ENCODE results near the gene DUSP21.
"Not testable (repeated sequence)": the region's sequence is repeated elsewhere in the genome, so short reads cannot be mapped to it uniquely, and the experiment has no call there.

The DUSP21 gene

DNA sequence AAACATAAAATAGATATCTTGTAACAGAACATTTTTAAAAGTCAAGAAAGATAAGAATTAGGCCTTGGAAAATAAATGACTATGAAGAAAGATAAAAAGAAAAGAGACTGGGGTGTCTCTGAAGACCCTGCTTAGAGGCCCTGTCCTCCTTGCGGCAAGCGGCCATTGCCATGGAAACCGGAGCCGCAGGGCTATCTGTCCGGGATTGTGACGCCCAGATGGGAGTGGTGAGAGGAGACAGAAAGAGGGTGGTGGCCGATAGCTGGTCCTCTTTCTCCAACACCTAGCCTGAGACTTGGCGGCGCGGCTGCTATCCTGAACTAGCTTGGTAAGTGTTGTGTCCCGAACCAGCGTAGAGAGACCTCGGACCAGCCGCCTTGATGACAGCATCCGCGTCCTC is at the start of gene DUSP21:
Gene DUSP21, plus strand, starts transcription at position 269 of the 400 bp plus-strand sequence. Its CDS starts 112 bp downstream, at position 381.
- DNase-seq (ENCODE audit: low spot score), result no peak

DNA sequence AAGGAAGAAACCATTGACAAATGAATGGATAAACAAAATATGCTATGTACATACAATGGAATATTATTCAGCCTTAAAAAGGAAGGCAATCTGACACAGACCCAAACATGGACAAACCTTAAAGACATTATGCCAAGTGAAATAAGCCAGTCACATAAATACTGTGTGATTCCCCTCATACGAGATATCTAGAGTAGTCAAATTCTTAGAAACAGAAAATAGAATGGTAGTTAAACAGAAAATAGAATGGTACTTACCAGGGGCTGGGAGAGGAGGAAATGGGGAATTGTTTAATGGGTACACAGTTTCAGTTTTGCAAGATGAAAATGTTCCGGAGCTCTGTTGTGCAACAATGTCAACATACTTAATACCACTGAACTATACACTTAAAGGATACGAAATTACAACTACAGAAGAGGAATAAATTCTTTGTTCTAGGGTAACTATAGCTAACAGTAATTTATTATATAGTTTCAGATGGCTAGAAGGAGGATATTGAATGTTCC is 47.8 kb upstream of the DUSP21 start:
- no peak for DNase-seq (ENCODE audit: low spot score)

DNA sequence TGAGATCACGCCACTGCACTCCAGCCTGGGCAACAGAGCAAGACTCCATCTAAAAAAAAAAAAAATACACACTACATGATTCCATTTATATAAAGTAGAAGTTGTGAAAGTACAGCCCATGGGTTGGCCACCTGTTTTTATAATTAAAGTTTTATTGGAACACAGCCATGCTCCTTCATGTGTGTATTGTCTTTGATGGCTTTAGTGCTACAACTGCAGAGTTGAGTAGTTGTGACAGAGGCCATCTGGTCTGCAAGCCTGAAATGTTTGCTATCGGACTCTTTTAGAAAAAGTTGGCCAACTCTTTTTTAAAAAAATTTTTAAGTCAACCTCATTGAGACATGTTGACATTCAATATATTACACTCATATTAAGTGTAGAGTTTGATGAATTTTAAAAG is 41.2 kb upstream of the DUSP21 start:
- no peak for DNase-seq (ENCODE audit: low spot score)

DNA sequence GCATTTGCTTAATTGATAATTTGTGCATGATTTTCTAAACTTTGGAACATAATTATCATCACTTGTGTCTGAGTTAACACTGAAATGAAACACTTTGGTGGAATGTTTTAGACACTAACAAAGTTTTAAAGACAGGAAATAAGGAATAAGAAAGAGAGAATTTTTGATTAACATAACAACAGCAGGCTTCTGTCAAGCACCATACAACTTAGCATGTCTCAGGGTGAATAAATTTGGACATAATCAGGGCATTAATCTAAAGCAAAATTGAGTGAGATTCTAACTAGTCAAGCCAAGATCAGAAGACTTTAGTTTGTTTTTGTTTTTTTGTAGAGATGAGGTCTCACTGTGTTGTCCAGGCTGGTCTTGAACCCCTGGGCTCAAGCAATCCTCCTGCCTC is 28.1 kb upstream of the DUSP21 start:
- no peak for DNase-seq (ENCODE audit: low spot score)

DNA sequence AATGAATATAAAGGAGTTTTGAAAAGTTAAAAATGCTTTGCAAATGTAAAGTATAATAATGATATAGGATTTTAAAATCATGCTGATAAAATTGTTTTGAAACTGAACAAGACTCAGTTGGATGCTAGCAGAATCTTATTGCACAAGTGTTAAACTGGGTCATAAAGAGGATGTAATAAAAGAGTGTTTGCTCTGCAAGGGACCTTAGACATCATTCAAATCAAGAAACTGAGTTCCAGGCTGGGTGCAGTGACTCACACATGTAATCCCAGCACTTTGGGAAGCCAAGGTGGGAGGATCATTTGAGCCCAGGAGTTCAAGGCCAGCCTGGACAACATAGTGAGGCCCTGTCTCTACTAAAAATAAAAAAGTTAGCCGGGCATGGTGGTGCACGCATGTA is 27.5 kb upstream of the DUSP21 start:
- DNase-seq (ENCODE audit: low spot score), result no peak

DNA sequence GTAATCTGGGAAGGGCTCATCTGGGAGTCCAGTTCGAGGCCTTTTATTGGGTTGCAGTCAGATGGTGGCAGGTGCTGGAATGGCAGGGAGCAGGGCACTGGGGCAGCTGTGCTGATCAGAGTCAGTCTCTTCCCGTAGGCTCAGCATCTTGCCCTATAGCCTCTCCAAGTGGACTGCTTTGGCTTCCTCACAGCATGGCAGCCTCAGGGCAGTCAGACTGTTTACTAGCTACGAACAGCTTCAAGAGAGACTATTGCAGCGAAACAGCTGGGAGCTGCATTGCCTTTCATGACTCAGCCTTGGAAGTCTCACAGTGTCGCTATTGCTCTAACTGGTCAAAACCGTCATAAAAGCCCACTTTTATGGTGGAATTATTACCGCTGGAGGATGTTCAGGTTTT is 26.8 kb upstream of the DUSP21 start:
- no peak for DNase-seq (ENCODE audit: low spot score)

DNA sequence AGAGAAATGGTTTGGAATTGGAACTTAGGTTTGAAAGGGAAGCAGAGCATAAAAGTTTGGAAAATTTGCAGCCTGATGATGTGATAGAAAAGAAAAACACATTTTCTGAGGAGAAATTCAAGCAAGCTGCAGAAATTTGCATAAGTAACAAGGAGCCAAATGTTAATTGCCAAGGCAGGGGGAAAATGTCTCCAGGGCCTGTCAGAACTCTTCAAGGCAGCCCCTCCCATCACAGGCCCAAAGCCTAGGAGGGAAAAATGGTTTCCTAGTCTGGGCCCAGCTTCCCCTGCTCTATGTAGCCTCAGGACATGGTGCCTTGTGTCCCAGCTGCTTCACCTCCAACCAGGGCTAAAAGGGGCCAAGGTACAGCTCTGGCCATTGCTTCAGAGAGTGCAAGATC is 21.2 kb upstream of the DUSP21 start:
- DNase-seq (ENCODE audit: low spot score), result no peak

DNA sequence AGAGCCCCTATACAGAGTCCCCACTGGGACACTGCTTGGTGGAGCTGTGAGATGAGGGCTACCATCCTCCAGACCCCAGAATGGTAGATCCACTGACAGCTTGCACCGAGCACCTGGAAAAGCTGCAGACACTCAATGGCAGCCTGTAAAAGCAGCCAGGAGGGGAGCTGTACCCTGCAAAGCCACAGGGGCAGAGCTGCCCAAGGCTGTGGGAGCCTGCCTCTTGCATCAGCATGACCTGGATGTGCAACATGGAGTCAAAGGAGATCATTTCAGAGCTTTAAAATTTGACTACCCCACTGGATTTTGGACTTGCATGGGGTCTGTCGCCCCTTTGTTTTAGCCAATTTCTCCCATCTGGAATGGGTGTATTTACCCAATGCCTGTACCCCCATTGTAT is 20.6 kb upstream of the DUSP21 start:
- DNase-seq (ENCODE audit: low spot score), result not testable (repeated sequence)

DNA sequence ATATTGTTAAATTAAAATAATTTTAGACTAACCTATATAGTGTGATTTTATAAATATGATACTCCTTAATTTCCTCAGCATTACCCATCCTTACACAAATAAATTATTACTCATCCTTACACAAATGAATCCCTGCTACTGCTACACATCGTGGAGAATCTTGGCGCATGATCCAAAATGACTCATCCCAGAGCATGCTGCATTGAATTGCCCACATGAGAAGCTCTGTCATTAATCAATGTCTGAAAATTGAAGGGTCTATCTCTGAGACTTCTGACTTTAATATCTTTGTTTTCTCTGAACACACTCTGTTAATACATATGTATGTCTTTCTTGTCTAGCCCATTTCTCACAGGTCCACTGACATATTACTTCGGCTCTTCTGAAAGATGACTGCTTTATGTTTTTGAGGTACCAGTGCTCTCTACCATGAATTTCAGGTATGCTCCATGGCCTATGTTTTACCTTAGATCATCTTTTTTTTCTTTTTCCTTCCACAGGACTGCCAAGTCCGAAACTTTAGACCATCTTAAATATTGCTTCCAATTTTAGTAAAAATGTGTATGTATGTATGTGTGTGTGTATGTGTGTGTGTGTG is 15.7 kb upstream of the DUSP21 start:
- DNase-seq (ENCODE audit: low spot score), result peak; percentile 67

DNA sequence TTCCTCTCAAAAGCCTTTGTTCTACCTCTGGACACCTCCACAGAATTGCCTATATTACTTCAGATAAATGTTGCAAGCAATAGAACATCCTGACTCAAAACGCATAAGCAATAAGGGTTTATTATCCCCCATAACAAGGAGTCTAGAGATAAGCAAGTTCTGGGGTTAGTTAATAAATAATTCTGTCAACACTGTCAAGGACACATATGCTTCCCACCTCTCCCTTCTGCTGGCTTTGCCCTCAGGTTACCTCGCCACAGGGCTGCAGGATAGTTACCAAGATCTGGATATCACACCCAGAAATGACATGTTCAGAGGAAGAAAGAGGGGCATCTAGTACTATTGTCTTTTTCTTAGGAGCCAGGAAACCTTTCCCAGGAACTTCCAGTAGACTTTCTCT is 14.0 kb upstream of the DUSP21 start:
- DNase-seq (ENCODE audit: low spot score), result no peak

DNA sequence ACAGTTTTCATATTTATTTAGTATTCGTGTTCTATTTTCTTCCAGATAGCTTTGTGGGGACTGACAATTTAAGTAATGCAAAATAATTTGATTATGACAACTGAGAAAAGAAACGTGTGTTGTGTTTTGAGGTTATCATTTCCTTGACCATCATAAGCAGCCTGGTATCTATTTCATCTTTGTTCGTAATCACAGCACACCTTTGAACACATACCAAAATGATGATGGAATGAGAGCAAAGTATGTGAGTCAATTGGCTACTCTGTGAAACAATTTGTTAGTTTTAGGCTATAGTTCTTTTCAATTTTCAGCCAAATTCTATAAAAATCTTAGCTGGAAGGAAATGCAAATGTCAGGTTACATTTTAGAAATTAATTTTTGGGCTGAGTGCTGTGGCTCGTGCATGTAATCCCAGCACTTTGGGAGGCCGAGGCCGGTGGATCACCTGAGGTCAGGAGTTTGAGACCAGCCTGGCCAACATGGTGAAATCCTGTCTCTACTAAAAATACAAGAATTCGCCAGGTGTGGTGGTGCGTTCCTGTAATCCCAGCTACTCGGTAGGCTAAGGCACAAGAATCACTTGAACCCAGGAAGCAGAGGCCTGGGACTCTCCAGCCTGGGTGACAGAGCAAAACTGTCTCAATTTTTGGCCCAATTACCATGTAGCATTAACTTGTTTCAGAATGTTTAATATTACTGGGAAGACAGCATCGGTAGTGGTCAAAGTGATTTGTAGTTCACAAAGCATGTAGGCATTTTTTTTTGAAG is 1.1 kb upstream of the DUSP21 start:
- DNase-seq (ENCODE audit: low spot score), result peak; percentile 24

DNA sequence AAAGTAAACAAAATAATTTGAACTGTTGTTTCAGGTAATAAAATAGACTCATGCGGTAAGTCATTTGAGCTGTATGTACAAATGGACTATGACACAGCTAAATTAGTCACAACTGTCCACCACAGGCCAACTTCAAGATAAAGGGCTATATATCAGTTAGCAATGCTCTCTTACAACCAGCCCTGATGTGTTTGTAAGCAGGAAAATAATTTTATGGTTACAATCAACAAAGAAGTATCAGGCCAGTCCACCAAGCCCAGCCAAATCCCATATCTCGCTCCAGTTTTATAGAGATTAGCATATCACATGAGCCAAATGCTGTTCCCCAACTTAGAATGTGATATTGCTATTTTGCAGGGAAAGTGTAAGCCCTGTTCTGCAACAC is 511 bp upstream of the DUSP21 start:
- DNase-seq (ENCODE audit: low spot score), result peak; percentile 13

DNA sequence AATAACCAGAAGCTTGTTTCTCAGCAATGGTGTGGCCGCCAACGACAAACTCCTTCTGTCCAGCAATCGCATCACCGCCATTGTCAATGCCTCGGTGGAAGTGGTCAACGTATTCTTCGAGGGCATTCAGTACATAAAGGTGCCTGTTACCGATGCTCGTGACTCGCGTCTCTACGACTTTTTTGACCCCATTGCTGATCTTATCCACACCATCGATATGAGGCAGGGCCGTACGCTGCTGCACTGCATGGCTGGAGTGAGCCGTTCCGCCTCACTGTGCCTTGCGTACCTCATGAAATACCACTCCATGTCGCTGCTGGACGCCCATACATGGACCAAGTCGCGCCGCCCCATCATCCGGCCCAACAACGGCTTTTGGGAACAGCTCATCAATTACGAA is 383 bp downstream of the DUSP21 start:
- DNase-seq (ENCODE audit: low spot score), result no peak

DNA sequence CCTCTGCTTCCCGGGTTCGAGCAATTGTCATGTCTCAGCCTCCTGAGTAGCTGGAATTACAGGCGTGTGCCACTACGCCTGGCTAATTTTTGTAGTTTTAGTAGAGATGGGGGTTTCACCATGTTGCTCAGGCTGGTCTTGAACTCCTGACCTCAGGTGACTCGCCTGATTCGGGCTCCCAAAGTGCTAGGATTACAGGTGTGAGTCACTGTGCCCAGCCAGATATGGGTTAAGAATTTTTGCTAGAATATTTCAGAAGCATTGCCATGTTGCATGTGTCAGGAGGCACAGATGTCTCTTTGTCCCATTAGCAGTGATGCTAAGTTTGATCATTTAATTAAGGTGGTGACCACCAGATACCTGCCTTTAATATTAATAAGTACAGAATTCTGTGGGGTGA is 7.1 kb downstream of the DUSP21 start:
- DNase-seq (ENCODE audit: low spot score), result peak; percentile 61

DNA sequence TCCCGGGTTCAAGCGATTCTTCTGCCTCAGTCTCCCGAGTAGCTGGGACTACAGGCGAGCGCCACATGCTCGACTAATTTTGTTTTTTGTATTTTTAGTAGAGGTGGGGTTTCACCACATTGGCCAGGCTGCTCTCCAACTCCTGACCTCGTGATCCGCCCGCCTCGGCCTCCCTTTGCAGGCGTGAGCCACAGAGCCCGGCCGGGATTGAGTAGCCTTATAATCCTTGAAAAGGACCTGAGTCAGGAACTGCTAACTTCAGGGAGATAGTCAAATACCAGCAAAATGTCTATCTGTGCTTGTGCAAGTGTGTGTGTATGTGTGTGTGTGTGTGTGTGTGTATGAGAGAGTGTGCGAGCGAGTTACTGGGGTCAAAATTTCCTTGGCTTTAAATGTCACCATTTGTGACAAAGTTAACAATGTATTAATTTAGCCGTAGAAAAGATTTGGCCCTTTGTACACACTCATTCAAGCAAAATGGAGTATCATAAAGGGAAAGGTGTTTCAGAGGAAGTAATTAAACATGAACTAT is 27.4 kb downstream of the DUSP21 start:
- peak; percentile 52 for DNase-seq (ENCODE audit: low spot score)

DNA sequence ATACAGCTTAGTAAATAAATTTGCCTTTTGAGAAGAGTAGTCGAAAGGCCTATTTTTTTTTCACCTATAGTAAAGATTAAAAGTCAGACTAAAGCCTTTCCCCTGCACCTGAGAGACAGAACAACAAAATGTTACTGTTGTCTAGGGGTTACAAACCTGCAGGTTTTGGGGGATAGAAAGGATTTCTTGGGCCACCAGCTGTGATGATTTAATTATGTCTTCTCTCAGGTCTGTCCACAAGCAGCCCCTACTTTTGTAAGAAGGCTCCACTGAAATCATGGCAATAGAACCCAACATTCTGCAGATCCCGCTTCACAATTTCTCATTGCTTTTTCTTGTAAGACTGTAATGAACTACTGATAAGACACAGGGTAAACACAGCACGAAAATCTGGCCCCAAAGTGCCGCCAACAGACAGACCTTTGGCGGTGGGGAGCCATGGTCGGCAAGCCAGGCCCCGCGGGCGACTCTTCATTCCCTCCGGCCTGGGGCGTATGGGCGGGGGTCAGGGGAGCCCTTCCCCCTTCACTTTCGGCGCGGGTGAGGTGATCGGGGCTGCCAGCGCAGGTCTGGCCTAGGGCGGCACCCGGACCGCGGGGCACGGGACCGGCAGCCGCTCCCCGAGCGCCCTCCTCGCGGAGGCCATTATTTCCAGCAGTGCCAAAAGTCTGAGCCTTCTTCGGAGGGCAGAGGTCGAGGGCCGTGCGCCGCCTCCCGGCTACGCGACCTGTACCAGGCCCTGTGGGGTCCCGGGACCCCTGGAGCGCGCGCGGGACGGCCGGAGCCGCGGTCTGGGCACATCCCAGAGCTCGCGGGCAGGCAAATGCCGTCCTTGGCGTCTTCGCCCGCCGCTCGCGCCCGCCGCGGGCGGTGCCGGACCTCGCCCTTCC is 28.4 kb downstream of the DUSP21 start:
- DNase-seq (ENCODE audit: low spot score), result peak; percentile 43

DNA sequence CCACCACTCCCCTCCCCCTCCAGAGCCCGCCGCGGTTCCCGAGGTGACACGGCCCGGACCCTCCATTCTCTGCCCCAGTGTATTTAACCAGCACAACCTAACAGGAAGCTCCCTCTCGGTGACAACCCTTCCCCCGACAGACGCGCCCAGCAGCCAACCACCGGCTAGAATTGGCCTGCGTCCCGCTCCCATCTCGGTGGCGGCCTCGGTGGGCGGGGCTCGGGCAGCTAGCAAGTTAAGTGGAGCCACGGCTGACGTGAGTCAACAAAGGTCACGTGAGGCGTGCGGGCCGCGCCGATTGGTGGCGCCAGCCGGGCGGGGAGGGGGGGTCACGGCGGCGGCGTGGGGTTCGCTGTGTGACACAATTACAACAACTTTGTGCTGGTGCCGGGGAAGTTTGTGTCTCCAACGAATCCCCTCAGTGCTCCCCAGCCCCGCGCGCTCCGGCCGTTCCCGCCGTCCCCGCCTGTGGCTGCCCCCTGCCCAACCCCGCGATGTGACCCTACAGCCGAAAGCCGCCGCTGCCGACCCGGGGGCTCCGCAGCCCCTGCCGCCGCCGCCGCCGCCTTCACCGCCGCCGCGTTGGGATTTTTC is 29.1 kb downstream of the DUSP21 start, which contains the start of gene KDM6A:
Gene KDM6A, plus strand, starts transcription at position 368 of the 594 bp plus-strand sequence. CDS start 364 bp downstream, outside the sequence.
- DNase-seq (ENCODE audit: low spot score), result peak; percentile 99

DNA sequence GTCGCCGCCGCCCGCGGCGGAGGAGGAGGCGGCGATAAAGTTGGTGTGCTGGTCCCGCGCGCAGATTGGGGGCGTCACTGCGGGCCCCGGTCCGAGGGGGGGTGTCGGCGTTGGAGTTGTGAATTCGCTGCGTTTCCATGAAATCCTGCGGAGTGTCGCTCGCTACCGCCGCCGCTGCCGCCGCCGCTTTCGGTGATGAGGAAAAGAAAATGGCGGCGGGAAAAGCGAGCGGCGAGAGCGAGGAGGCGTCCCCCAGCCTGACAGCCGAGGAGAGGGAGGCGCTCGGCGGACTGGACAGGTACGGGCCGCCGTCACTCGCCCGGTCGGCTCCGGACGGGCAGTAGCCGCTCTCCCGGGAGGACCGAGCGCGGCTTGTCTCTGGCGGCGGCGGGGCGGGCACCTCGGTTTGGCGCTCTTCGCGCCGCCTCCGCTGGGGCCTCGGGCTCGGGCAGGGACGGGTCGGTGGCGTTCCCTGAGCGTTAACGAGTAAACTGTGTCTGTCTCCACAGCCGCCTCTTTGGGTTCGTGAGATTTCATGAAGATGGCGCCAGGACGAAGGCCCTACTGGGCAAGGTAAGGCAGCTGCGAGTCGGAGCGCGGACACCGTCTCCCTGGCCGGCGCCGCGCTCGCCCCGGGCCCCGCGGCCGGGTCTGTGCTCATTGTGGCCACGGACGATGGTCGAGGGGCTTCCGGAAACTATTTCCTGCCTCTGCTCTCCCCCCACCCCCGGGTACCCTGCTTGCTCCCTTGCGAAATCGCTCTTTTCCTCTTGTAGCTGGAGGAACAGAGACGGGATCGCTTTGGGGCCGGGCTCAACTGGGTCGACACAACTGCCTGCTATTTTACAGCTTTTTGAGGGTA is 29.8 kb downstream of the DUSP21 start:
- peak; percentile 70 for DNase-seq (ENCODE audit: low spot score)

DNA sequence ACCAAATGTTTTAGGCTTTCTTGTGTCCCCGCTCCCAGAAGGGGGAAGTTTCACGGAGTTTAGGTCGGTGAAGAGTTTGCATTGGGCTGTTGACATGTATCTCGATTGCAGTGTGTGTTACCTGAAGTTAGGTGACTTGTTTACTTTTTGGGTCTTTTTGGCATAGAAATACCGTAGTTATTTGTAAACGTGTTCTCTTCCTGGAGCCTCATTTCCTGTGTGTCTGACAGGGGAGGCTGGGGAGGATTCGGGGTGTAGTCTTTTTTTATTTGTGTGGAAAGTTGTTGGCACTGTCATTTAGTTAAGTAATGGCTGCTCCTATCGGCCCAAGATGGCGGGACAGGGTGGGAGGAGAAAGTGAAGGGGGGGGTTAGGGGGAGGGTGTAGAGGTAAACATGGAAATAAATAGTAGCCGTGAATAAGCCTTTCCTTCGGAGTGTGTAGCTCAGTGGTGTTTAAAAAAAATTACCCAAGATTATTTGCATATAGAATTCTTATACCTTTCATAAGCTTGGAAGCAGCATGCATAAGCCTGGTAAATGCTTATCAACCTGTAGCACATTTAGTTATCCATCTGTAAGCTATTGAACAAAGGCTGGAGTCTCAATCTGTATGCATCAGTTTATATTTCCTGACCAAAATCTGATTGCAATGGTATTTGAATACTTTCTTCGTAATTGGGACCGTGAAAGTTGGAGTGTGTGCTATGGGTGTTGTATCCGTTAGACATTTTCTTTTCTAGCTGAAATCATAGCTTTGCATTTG is 30.8 kb downstream of the DUSP21 start:
- DNase-seq (ENCODE audit: low spot score), result peak; percentile 53

DNA sequence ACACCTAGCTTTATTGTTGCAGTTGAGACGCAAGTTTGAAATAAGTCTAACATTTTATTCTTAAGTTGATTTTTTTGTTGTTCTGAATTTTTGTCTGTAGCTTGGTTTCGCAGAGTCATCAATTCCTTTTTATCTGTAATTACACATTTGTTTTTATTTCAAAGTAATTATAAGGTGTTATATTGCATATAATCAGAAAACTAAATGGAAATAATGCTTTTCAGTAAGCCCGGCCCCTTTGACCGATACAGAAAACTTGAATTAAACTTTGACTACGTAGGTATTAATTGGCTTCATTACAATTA is 31.3 kb downstream of the DUSP21 start:
- no peak for DNase-seq (ENCODE audit: low spot score)

All from kidney tubule cell (primary cell).